Stimulated activated CD8-positive, alpha-beta memory T cell treated with anti-CD3 and anti-CD28 coated beads, Interleukin-15, amount 100 ng/mL, for 1 hour (primary cell): ENCODE data around the gene PRAME.
"Not testable (repeated sequence)": the region's sequence is repeated elsewhere in the genome, so short reads cannot be mapped to it uniquely, and the experiment has no call there.

ENCODE experiments used
- DNase-seq: peaks from one replicate; pipeline ENCODE4 v3.0.0-alpha.2; 2020; ENCODE audit warnings: low read depth

Gene PRAME

DNA sequence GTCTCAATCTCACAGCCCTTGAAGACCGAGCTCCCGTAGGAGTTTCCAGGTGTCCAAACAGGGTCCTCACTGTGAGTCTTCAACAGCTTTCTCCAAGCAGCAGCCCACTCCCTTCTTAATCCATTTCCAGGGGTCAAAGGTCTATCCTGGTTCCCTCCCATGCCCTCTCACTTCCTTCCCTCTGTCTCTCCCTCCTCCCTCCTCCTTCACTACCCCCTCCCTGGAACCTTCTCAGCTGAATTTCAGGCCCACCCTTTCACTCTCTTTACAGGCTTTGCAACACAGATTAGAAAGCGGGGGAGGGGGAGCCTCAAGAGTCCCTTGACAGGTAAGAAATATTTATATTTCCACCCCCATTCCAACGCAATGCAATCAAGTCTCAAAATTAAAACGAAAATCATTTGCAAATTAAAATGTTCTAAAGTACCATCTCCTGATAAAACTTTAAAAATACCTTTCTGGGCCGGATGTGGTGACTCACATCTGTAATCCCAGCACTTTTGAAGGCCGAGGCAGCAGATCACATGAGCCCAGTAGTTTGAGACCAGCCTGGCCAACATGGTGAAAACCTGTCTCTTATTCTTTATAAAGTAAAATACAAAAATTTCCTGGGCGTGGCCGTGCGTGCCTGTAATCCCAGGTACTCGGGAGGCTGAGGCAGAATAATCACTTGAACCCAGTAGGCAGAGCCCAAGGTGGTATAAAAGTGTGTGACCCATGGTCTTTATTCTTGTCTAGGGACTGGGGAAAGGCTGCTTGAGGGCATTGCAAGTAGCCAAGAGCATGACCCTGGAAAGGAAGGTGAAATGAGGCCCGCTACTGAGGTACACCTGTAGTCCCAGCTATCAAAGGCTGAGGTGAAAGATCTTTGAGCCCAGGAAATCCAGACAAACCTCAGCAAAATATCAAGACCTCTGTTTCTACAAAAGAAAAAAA lies 38.1 kb downstream of the PRAME start:
- no peak for DNase-seq

DNA sequence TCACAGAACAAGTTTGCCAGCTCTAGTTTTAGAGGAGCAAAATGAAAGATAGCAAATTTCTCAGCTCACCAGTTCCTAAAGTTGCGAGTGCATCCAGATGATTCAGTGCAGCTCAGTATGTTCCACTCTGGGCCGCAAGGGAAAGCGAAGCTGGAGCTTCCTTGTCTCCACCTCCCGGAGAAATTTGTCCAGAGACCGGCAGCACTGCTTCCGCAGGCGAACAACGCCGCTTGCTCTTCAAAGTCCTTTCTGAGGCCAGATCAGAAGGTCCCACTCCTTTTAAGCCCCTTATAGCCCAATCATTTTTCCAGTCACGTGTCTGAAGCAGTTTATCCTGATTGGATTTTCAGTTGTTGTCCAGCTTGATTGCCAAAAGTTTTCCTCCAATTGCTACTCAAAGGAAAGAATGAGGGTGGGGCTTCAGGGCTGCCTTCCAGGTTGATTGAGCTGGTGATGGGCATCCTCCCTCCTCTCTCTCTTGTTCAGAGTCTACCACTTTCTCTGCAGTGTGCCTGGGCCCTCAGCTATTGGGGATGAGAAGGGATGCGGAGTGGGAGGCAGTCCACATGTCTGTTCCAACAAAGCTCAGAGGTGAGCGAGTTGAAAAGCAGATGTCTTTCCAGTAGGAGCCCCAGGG lies 38.9 kb downstream of the PRAME start, which contains the start of gene ZNF280A:
Gene ZNF280A (minus strand): TSS at position 251 of the 637 bp plus-strand sequence. CDS start 4,640 bp downstream, outside the sequence.
- no peak for DNase-seq

DNA sequence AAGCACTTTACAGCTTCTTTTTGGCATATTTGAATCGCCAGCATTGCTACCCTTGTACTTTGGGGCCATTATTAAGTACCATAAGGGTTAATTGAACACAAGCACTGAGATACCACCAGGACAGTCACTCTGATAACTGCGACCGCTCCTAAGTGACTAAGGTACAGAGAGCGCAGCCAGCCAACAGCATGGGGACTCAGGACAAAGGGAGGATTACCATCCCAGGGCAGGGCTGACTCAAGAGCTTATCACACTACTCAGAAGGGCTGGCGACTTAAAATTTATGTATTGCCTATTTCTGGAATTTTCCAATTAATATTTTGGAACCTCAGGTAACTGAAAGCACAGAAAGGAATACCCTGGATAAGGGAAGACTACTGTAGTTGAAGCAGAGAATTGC lies 39.5 kb downstream of the PRAME start:
- no peak for DNase-seq

DNA sequence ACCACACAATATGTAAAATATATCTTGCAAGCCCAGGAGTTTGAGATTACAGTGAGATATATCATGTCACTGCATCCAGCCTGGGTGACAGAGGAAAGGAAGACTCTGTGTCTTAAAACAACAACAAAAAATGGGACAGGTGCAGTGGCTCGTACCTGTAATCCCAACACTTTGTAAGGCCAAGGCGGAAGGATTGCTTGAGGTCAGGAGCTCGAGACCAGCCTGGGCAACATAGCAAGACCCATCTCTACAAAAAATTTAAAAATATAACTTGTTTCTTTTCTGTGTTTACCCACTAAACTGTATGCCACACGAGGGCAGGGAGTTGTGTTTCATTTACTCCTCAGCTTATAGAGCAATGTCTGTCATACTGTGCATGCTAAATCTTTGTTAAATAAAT lies 42.1 kb downstream of the PRAME start:
- no peak for DNase-seq

DNA sequence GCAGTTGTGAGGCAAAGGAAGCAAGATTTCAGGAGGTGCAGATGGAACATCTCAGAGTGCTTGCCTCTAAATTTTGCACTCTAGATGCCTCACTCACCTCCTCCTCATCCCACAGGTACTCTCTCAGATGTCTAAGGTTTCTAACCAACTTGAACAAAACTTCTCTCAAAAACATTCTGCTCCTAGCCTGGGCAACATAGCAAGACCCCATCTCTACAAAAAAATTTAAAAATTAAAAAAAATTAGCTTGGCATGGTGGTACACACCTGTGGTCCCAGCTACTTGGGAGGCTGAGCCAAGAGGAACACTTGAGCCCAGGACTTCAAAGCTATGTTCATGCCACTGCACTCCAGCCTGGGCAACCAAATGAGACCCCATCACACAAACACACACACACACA lies 43.2 kb downstream of the PRAME start:
- DNase-seq: no peak

DNA sequence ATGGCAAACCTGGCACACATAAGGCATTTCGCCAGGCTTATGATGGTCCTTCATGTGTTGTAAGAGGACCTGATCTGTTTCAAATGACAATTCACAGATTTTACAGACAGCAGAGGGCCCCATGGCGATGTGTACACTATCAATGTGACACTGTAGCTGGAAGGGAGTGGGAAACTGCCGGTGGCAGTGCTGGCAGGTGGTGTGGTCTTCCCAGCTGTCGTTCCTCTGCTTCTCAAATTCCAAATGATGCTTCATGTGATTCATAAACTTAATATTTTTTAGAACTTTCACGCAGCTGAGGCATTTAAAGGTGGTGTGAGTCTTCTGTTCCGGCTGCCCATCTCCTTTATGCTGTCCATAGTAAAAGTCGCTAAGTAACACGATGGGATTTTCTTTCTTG lies 44.6 kb downstream of the PRAME start:
- not testable (repeated sequence) for DNase-seq

DNA sequence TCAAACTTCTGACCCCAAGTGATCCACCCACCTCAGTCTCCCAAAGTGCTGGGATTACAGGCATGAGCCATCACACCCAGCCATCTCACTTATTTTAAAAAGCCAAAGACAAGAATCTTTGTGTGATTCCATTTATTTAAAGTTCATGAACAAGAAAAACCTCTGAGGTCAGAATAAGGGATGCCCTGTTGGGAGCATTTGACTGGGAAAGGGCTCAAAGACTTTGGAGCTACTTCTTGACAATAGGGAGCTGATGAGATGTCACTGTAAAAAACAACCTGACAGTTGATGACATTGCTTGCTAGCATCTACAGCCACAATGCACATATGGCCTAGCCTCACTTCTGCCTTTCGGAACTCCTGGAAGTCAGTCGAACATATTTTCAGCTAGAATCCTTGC lies 45.4 kb downstream of the PRAME start:
- no peak for DNase-seq

DNA sequence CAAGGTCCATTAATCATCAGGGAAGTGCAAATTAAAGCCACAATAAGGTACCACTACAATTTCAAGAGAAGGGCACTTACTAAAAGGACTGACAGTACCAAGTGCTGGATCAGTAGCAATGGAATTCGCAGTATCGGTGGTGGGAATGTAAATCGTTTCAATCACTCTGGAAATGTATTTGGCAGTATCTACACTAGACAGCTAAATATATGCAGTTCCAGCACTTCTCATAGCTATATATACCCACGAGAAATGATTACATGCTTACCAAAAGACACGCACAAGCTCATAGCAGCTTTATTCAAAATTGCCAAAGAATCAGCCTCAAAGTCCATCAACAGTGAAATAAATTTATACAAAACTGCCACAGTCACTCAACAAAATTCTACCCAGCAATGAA lies 46.1 kb downstream of the PRAME start:
- no peak for DNase-seq

DNA sequence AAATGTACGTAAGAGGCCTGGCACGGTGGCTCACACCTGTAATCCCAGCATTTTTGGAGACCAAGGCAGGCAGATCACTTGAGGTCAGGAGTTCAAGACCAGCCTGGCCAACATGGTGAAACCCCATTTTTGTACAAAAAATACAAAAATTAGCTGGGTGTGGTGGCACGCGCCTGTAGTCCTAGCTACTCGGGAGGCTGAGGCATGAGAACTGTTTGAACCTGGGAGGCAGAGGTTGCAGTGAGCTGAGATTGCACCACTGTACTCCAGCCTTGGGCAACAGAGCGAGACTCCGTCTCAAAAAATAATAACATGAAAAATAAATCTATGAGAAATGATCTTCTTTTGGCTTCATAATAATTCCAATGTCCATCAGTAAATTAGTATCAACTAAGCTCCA lies 48.2 kb downstream of the PRAME start:
- DNase-seq: not testable (repeated sequence)

DNA sequence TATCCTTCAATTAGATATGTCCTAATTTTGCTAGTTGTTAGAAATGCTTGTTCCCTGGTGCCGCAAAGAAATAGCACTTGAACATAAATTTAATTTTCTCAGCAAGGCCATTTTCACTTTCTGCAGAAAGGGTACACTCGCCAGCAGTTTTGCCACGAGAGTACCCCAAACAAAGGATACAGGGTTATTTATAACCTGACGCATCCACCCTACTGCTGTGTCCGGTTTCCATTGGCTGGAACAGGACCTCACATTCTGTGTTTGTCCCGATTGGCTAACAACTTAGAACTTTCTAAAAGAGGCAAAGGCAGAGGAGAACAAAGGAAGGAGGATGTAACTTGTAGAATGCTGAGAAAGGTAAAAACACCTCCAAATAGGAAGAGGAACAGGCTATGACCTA lies 49.2 kb downstream of the PRAME start:
- DNase-seq: not testable (repeated sequence)

DNA sequence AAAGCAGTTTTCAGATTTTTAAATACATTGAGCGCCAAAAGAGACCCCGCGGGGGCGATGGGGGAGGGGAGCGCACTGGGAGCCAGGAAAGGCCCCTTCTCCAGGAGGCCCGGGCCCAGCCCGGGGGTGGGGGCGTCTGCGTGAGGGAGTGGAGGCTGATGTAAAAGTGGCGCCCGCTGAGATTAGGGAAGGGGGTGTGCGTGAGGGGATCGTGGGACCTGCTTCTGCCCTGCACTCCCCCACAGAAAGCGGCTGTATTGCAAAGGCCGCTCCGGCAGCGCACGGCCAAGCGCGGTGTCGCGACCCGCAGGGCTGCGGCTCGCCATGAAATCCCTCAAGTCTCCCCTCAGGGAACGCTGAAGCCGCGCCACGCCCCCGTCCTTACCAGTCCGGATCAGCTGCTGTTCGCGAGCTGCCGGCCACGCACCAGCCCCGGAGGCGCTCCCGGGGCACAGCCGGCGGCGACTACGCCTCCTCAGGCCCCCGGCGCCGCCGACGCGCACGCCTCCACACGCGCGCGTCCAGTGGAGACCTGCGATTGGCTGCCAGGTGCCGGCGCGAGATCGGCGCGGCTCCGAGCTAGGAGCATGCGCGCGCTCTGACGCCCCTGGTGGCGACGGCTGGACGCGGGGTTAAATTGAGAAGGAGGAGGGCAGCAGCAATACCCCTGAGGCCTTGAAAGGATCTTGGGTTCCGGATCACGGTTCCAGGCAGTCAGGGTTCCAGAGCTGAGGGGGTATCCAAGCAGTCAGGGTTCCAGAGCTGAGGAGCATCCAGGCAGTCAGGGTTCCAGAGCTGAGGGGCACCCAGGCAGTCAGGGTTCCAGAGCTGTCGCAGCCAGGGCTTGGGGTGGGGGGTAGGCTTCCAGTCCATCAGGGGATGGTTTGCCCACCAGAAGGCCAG lies 50.5 kb downstream of the PRAME start, which contains the start of gene ZNF280B:
Gene ZNF280B (minus strand): TSS at position 469 of the 903 bp plus-strand sequence. CDS start 19,344 bp downstream, outside the sequence.
- DNase-seq: peak; percentile 61

DNA sequence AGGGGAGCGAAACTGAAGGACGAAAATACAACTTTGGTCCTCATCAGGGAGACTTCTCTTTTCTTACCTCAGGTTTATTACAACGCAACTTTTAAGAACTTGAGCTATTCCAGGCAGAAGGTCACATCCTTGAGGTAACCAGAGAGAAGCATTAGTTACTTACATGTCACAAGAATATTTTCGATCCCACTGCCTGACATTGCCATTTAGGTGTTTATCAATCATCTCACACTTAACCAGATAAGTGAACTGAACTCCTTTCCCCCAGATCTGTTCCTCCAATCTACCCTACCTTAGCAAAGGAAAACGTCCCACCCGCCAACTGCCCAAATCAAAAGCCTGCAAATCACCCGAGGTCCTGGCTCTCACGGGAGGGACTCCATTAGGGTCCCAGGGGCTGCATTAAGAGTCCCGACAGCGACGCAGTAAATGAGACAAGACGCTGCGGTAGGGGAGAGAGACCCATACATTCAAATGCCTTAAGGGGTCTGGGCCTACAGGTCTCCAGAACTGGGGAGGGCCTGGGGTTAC lies 51.3 kb downstream of the PRAME start:
- DNase-seq: no peak

DNA sequence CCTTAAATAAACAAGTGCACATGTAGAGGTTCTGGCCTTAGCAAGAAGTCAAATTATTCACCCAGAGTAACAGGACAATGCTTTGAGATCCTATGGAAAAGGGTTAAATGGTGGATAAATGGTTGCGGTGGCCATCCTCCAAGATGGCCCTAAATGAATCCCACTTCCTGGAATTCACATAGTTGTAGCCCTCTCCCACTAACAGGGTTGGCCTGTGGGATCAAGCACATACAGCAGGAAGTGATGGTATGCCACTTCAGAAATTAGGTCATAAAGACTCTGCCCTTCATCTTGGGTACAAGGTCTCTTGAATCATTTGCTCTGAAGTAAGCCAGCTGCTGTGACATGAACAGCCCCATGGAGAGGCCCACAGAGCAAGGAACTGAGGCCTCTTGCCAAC lies 52.3 kb downstream of the PRAME start:
- no peak for DNase-seq

DNA sequence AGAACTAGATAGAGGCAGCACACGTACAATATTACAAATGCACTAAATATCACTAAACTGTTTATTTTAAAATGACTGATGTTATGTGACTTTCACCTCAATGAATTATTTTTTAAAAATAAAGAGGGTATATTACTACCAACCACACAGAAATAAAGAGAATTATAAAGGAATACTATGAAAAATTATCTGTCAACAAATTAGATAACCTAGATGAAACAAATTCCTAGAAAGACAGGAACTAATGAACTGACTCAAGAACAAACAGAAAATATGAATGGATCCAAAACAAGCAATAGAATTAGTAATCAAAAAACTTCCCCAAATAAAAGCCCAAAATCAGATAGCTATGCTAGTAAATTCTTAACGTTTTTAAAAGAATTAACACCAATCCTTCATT lies 60.8 kb downstream of the PRAME start:
- DNase-seq: no peak
